GM12891 (cell line): ENCODE results near the gene AK5.

Experiments
- PAX5 ChIP-seq: IDR thresholded peaks from 2 replicates; pipeline ENCODE4 v1.6.1; 2011; ENCODE audit warnings: low read length, moderate library complexity, mild to moderate bottlenecking; ENCODE audit not compliant: insufficient read depth, severe bottlenecking
- POLR2A ChIP-seq: IDR thresholded peaks from 2 replicates; pipeline ENCODE4 v1.6.1; 2011; ENCODE audit warnings: low read depth, low read length, control low read depth

DNA sequence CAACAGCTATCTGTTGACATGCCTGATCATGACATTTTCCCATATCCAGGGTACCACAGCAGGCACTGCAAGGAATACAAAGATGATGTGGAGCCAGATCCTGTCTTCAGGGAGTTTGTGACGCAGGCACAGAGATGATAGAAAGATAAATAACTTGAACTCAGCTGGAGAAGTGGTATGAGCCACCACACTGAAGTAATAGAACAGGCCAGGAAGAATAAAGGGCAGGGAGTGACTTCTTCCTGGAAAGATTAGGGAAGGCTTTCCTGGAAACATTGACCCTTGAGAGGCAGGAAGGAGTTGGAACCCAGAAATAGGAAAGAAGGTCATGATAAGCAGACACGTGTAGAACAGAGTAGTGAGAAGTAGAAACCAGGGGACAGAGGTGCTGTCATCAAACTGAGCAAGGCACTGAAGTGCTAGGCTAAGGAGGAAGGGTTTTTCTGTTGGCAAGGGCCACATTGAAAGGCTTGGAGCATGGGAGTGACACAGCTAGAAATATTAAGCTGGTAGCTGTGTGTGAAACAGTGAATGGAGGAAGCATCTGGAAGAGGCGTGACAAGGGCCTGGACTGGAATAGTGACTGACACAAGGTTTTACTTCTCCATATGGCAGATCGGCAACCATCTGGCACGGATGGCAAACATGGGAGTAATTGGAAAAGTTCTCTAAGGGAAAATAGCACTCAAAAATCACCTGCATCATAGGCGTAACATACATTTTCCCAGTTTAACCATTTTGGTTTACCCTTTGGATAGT is 68.4 kb downstream of the AK5 start:
- no peak for TF ChIP-seq POLR2A
- no peak for TF ChIP-seq PAX5
